ENCODE results near the gene PRTG. TPM values are rescaled to one million over a fixed set of nuclear protein-coding genes. Genes with fewer than 3 reads are reported as not detected.

Gene PRTG
- total RNA-seq, 3 donors from 2014 or later: 0.41 to 2.0 (median 0.78) TPM

GRCh38 chr15:55707518-55707917, 35.4 kb downstream of the PRTG start:
- intact Hi-C loops (cut with DNase I, micrococcal nuclease): no loop called here
- Histone ChIP-seq H3K4me3 (no peak overlapping the region), H3K9me3 (no peaks in the 10 kb centered on the region), H3K36me3 (ENCODE audit: low read depth) (no peaks in the 10 kb centered on the region), H3K4me1 (ENCODE audit: low read depth) (no peaks in the 10 kb centered on the region)
- no peak for TF ChIP-seq CTCF (IDR thresholded peaks at IDR 0.05)
- no peak for ATAC-seq
- no peak for DNase-seq

- DNase-seq: no peak
- Histone ChIP-seq H3K9me3 (no peaks in the 10 kb centered on the region), H3K4me3 (no peak overlapping the region), H3K4me1 (ENCODE audit: low read depth) (no peaks in the 10 kb centered on the region), H3K36me3 (ENCODE audit: low read depth) (no peaks in the 10 kb centered on the region)
- ATAC-seq: no peak
- intact Hi-C loops (cut with DNase I, micrococcal nuclease): no loop called here
- TF ChIP-seq CTCF (IDR thresholded peaks at IDR 0.05): no peak
Observed at GRCh38 chr15:55703873-55704301, 39.1 kb downstream of the PRTG start.

- ATAC-seq: no peak
- no peak overlapping the region for H3K4me3 ChIP-seq
- TF ChIP-seq CTCF (IDR thresholded peaks at IDR 0.05): no peak
Observed at GRCh38 chr15:55700876-55701275, 42.1 kb downstream of the PRTG start.

GRCh38 chr15:55698653-55699052, 44.3 kb downstream of the PRTG start:
- TF ChIP-seq CTCF (IDR thresholded peaks at IDR 0.05): no peak
- intact Hi-C loops (cut with DNase I, micrococcal nuclease): no loop called here
- Histone ChIP-seq H3K9me3 (no peaks in the 10 kb centered on the region), H3K4me3 (no peak overlapping the region), H3K4me1 (ENCODE audit: low read depth) (peaks cover 5% of the 10 kb centered on the region), H3K36me3 (ENCODE audit: low read depth) (no peaks in the 10 kb centered on the region)
- ATAC-seq: no peak
- DNase-seq: no peak

More at GRCh38 chr15:55700876-55701275, 42.1 kb downstream of the PRTG start:
- intact Hi-C loops (cut with DNase I, micrococcal nuclease): no loop called here
- H3K4me1 ChIP-seq (ENCODE audit: low read depth): no peaks in the 10 kb centered on the region
- DNase-seq: no peak
- H3K36me3 ChIP-seq (ENCODE audit: low read depth): no peaks in the 10 kb centered on the region
- H3K9me3 ChIP-seq: no peaks in the 10 kb centered on the region

- DNase-seq: no peak
- Histone ChIP-seq H3K36me3 (ENCODE audit: low read depth) (no peaks in the 10 kb centered on the region), H3K4me3 (no peak overlapping the region), H3K4me1 (ENCODE audit: low read depth) (peaks cover 5% of the 10 kb centered on the region), H3K9me3 (no peaks in the 10 kb centered on the region)
- intact Hi-C loops (cut with DNase I, micrococcal nuclease): no loop called here
- no peak for ATAC-seq
- no peak for TF ChIP-seq CTCF (IDR thresholded peaks at IDR 0.05)
Observed at GRCh38 chr15:55696221-55696620, 46.7 kb downstream of the PRTG start.

GRCh38 chr15:55695432-55695831, 47.5 kb downstream of the PRTG start:
- Histone ChIP-seq H3K36me3 (ENCODE audit: low read depth) (no peaks in the 10 kb centered on the region), H3K4me3 (no peak overlapping the region), H3K9me3 (no peaks in the 10 kb centered on the region), H3K4me1 (ENCODE audit: low read depth) (peaks cover 5% of the 10 kb centered on the region)
- no peak for TF ChIP-seq CTCF (IDR thresholded peaks at IDR 0.05)
- intact Hi-C loops (cut with DNase I, micrococcal nuclease): no loop called here
- DNase-seq: no peak
- no peak for ATAC-seq
